ENCODE data around the gene MLXIPL. TPM values are rescaled to one million over a fixed set of nuclear protein-coding genes. Genes with fewer than 3 reads are reported as not detected.

The MLXIPL gene
- total RNA-seq, 1 experiment from 2014 or later = 7.2 TPM

DNA sequence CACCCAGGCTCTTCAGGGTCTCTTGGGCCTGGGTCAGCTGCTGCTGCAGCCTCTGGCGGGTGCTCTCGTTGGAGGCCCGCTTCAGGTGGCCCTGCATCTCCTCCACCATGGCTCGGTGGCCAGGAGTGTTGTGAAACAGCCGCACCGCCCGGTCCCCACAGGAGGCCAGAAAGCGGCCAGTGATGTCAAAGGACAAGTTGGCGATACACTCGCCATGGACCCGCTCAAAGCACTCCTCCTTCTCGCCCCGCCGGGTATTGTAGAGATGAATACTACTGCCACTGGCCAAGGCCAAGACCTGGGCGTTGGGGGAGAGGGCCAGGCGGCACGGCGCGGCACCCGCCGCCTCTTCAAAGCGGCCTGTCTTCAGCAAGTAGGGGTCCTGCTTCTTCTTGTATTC, 53.8 kb downstream of the MLXIPL start:
- in situ Hi-C loops (cut with HindIII; ENCODE audit: low pct_unique_long_range_greater_than_20kb, low sequenced_read_pairs) = no loop called here
- BruUV-seq (replicated peaks) = no TSS peak
- no peaks in the 10 kb centered on the region for H3K9me3 ChIP-seq (ENCODE audit: control insufficient read depth, insufficient read depth, low read depth, low read length)
- no peak for TF ChIP-seq SIN3A (IDR thresholded peaks at IDR 0.05; ENCODE audit: borderline replicate concordance, insufficient read depth, low read depth, low read length)
- TF ChIP-seq, protein P1, sequence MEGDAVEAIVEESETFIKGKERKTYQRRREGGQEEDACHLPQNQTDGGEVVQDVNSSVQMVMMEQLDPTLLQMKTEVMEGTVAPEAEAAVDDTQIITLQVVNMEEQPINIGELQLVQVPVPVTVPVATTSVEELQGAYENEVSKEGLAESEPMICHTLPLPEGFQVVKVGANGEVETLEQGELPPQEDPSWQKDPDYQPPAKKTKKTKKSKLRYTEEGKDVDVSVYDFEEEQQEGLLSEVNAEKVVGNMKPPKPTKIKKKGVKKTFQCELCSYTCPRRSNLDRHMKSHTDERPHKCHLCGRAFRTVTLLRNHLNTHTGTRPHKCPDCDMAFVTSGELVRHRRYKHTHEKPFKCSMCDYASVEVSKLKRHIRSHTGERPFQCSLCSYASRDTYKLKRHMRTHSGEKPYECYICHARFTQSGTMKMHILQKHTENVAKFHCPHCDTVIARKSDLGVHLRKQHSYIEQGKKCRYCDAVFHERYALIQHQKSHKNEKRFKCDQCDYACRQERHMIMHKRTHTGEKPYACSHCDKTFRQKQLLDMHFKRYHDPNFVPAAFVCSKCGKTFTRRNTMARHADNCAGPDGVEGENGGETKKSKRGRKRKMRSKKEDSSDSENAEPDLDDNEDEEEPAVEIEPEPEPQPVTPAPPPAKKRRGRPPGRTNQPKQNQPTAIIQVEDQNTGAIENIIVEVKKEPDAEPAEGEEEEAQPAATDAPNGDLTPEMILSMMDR (IDR thresholded peaks at IDR 0.05) = no peak
- TF ChIP-seq POLR2AphosphoS5 (IDR thresholded peaks at IDR 0.05; ENCODE audit: low read depth, low read length) = no peak
- no peak for TF ChIP-seq TCF7L2 (IDR thresholded peaks at IDR 0.05; ENCODE audit: low read depth, low read length)
- TF ChIP-seq, protein P2, sequence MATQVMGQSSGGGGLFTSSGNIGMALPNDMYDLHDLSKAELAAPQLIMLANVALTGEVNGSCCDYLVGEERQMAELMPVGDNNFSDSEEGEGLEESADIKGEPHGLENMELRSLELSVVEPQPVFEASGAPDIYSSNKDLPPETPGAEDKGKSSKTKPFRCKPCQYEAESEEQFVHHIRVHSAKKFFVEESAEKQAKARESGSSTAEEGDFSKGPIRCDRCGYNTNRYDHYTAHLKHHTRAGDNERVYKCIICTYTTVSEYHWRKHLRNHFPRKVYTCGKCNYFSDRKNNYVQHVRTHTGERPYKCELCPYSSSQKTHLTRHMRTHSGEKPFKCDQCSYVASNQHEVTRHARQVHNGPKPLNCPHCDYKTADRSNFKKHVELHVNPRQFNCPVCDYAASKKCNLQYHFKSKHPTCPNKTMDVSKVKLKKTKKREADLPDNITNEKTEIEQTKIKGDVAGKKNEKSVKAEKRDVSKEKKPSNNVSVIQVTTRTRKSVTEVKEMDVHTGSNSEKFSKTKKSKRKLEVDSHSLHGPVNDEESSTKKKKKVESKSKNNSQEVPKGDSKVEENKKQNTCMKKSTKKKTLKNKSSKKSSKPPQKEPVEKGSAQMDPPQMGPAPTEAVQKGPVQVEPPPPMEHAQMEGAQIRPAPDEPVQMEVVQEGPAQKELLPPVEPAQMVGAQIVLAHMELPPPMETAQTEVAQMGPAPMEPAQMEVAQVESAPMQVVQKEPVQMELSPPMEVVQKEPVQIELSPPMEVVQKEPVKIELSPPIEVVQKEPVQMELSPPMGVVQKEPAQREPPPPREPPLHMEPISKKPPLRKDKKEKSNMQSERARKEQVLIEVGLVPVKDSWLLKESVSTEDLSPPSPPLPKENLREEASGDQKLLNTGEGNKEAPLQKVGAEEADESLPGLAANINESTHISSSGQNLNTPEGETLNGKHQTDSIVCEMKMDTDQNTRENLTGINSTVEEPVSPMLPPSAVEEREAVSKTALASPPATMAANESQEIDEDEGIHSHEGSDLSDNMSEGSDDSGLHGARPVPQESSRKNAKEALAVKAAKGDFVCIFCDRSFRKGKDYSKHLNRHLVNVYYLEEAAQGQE (IDR thresholded peaks at IDR 0.05; ENCODE audit: insufficient read depth in 1 of 2, low read depth in 2 of 2, low read length in 1 of 2) = no peak
- no peaks in the 10 kb centered on the region for H3K27me3 ChIP-seq (ENCODE audit: control insufficient read depth, insufficient read depth, low read length)
- CTCF ChIA-PET = no interaction called here
- H3K36me3 ChIP-seq (ENCODE audit: control insufficient read depth, insufficient read depth, low read length) = no peaks in the 10 kb centered on the region; the same call in none of the 2 replicates
- no peak for ATAC-seq
- H3K4me3 ChIP-seq (ENCODE audit: low read depth in 2 of 2, low read length in 2 of 2) = no peak overlapping the region
- H3K4me1 ChIP-seq (ENCODE audit: control insufficient read depth, insufficient read depth, low read length) = no peaks in the 10 kb centered on the region
- intact Hi-C loops (cut with micrococcal nuclease; ENCODE audit: unreplicated experiment) = no loop called here
- no peak for DNase-seq (ENCODE audit: low read depth, low spot score)
- H3K27ac ChIP-seq (ENCODE audit: low read length) = no peak overlapping the region
- POLR2A ChIA-PET = no interaction called here

DNA sequence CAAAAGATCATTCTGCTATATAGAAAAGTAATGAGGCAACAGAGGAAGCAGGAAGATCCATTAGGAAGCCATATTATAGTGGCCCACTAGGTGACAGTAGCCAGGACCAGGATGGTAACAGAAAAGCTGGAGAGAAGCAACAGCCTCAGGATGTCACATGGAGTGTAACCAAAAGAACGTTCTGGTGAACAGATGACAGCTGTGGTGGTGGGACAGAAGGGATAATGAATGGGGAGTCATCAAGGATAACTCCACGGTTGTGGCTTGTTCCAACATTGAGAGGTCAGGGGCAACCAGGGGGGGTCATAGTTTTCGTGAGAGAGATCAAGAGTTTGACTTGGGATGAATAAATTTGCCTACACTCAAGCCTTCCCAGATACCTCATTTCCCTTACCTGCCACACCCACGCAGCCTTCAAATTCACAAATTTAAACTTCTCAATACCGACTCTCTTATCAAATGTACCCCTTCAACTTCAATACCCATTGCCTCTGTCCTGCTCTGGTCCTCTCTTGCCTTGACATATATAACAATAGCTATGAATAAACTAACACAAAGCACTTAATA, 55.2 kb downstream of the MLXIPL start:
- in situ Hi-C loops (cut with HindIII; ENCODE audit: low pct_unique_long_range_greater_than_20kb, low sequenced_read_pairs) (no loop called here), intact Hi-C loops (cut with micrococcal nuclease; ENCODE audit: unreplicated experiment) (no loop called here)
- ATAC-seq (no peak), DNase-seq (ENCODE audit: low read depth, low spot score) (no peak)
- H3K4me3 ChIP-seq (ENCODE audit: low read depth in 2 of 2, low read length in 2 of 2) = no peak overlapping the region
- ChIA-PET CTCF (no interaction called here), POLR2A (interaction anchor here (0.5 to 0.6 kb wide), 2 partner anchors 9 to 46 kb away, joined by 3 read pairs; partner anchors contain the start of gene TBL2)
- no peak for TF ChIP-seq TCF7L2 (IDR thresholded peaks at IDR 0.05; ENCODE audit: low read depth, low read length)
- TF ChIP-seq POLR2AphosphoS5 (IDR thresholded peaks at IDR 0.05; ENCODE audit: low read depth, low read length) = peak; percentile 43; the same call in 1 of the 2 replicates
- no peaks in the 10 kb centered on the region; the same call in none of the 2 replicates for H3K36me3 ChIP-seq (ENCODE audit: control insufficient read depth, insufficient read depth, low read length)
- no peaks in the 10 kb centered on the region for H3K27me3 ChIP-seq (ENCODE audit: control insufficient read depth, insufficient read depth, low read length)
- BruUV-seq (replicated peaks) = no TSS peak
- no peaks in the 10 kb centered on the region for H3K9me3 ChIP-seq (ENCODE audit: control insufficient read depth, insufficient read depth, low read depth, low read length)
- no peaks in the 10 kb centered on the region for H3K4me1 ChIP-seq (ENCODE audit: control insufficient read depth, insufficient read depth, low read length)
- no peak overlapping the region for H3K27ac ChIP-seq (ENCODE audit: low read length)

Measured in Panc1 (cell line).